GM12878 (cell line): ENCODE results near the gene CYP27A1. TPM values are rescaled to one million over a fixed set of nuclear protein-coding genes. Genes with fewer than 3 reads are reported as not detected.

Experiments used
- ATAC-seq: fragments of 200-7000 bp; cut with Tn5 transposase; 3 replicates; pipeline ENCODE4 v1.9.1; 2020; ENCODE audit warnings: mild to moderate bottlenecking, moderate library complexity
- BruUV-seq: library from RNA; stranded (reverse); fragments of 400-500 nt; replicated peaks from 2 replicates; lab custom pipeline; 2021; lab: Mats Ljungman, UMichigan
- CTCF ChIA-PET: fragments of 300-600 bp; sonication (Branson Sonifier 250); formaldehyde crosslinking; extraction: SDS; loops from one replicate; lab custom pipeline; 2021; ENCODE audit warnings: inconsistent platforms; lab: Yijun Ruan, JAX
- POLR2A ChIA-PET: fragments of 350-600 bp; formaldehyde crosslinking; extraction: SDS; loops from one replicate; lab custom pipeline; 2021; ENCODE audit warnings: inconsistent platforms; lab: Charles Lee
- RAD21 ChIA-PET: fragments of 300-600 bp; sonication (Branson Sonifier 250); formaldehyde crosslinking; loops from one replicate; lab custom pipeline; 2023; ENCODE audit warnings: antibody characterized with exemption; ENCODE audit not compliant: unreplicated experiment; lab: Charles Lee
- SMC1A ChIA-PET: fragments of 300-600 bp; sonication (Branson Sonifier 250); formaldehyde crosslinking; loops from one replicate; lab custom pipeline; 2023; ENCODE audit not compliant: unreplicated experiment, uncharacterized antibody; lab: Charles Lee
- DNase-seq: peaks from one replicate; pipeline ENCODE4 v3.0.0-alpha.2; 2011; ENCODE audit warnings: low read depth, low spot score
- FAIRE-seq: peaks from 3 replicates; lab custom pipeline; 2011; peaks lifted over from hg19 to GRCh38; lab: Jason Lieb, UNC
- H2AFZ ChIP-seq: 2 replicates; pipeline ENCODE4 v1.6.0; 2011; ENCODE audit warnings: low read depth, low read length, control low read depth; ENCODE audit not compliant: control insufficient read depth
- H3K27ac ChIP-seq: 2 replicates; pipeline ENCODE4 v1.5.1; 2011; ENCODE audit warnings: control low read depth; ENCODE audit not compliant: control insufficient read depth, insufficient read depth
- H3K27me3 ChIP-seq, 2 experiments: replicated peaks in 1 of 2; 2 replicates each; pipeline versions ENCODE4 v1.6.0 to v1.6.1; 2011; ENCODE audit warnings: low read length in 1 of 2; ENCODE audit not compliant: control insufficient read depth in 2 of 2, insufficient read depth in 2 of 2
- H3K36me3 ChIP-seq, 2 experiments: 2 replicates each; pipeline ENCODE4 v1.5.1; 2011; ENCODE audit warnings: low read length in 1 of 2; ENCODE audit not compliant: control insufficient read depth in 2 of 2, insufficient read depth in 2 of 2
- H3K4me1 ChIP-seq: 2 replicates; pipeline ENCODE4 v1.6.1; 2011; ENCODE audit warnings: mild to moderate bottlenecking, low read length, moderate library complexity, mixed read lengths; ENCODE audit not compliant: control insufficient read depth, insufficient read depth
- H3K4me2 ChIP-seq: 2 replicates; pipeline ENCODE4 v1.6.0; 2011; ENCODE audit warnings: control low read depth; ENCODE audit not compliant: control insufficient read depth, insufficient read depth
- H3K4me3 ChIP-seq: fragments of 200-600 bp; sonication (generic); 2 replicates; pipeline ENCODE4 v1.5.1; 2016
- H3K79me2 ChIP-seq: 2 replicates; pipeline ENCODE4 v1.6.0; 2011; ENCODE audit warnings: low read length; ENCODE audit not compliant: control insufficient read depth, insufficient read depth
- H3K9ac ChIP-seq: 2 replicates; pipeline ENCODE4 v1.8.0; 2011; ENCODE audit warnings: low read length, control low read depth, mixed read lengths; ENCODE audit not compliant: control insufficient read depth, insufficient read depth
- H3K9me3 ChIP-seq: replicated peaks from 3 replicates; pipeline ENCODE4 v1.5.1; 2011; ENCODE audit warnings: mild to moderate bottlenecking, low read length; ENCODE audit not compliant: control insufficient read depth, insufficient read depth
- H4K20me1 ChIP-seq: 2 replicates; pipeline ENCODE4 v1.6.0; 2011; ENCODE audit not compliant: control insufficient read depth, insufficient read depth
- ASH2L ChIP-seq: fragments of 300-600, 200-600 bp; sonication (generic); IDR thresholded peaks from 2 replicates; pipeline ENCODE4 v1.6.1; 2017; ENCODE audit warnings: low read depth, mild to moderate bottlenecking, borderline replicate concordance
- HCFC1 ChIP-seq: fragments of 150-350 bp; IDR thresholded peaks from 2 replicates; pipeline ENCODE4 v1.6.1; 2014; ENCODE audit warnings: low read length
- YY1 ChIP-seq: IDR thresholded peaks from 2 replicates; pipeline ENCODE4 v1.6.1; 2011; ENCODE audit warnings: low read depth, mild to moderate bottlenecking, low read length
- WGBS: methylation state at CpG from one replicate; pipeline ENCODE4 v1.1.6; 2016; ENCODE audit warnings: low lambda C conversion rate; ENCODE audit not compliant: insufficient replicate concordance, insufficient coverage; ENCODE audit errors: missing lambda C conversion rate; 5-methylcytosine and 5-hydroxymethylcytosine counted together
- in situ Hi-C: fragments of 300-500 bp; cut with MboI; formaldehyde crosslinking; loops from 9 replicates; pipeline ENCODE4 v1.14.3; 2018; ENCODE audit warnings: mixed read lengths
- intact Hi-C: fragments of 100-400 bp; cut with micrococcal nuclease; formaldehyde crosslinking; loops from one replicate; pipeline ENCODE4 v1.14.2; 2022; ENCODE audit not compliant: unreplicated experiment
- polyA plus RNA-seq, 11 experiments: library from polyadenylated mRNA; depleted of rRNA in 4 of 11; unstranded in 6 of 11; stranded (reverse) in 5 of 11; fragments of >200 nt; fragmentation: Nextera tagmentation in 4 of 11; fragmentation: Illumina TruSeq in 1 of 11; extraction: Ambion mirVana in 4 of 11; extraction: Trizol in 1 of 11; gene quantifications; 1 replicate in 1 of 11; 2 replicates in 10 of 11; pipeline versions ENCODE4 v1.2.1 to v1.2.3, GENCODE V29; 2011 to 2016; ENCODE audit warnings: inconsistent platforms in 2 of 11, missing spikeins in 2 of 11, low read depth in 1 of 11
- total RNA-seq, 4 experiments: library from RNA; depleted of rRNA in 3 of 4; stranded (reverse); fragments of >200 nt in 3 of 4; fragmentation: Illumina TruSeq in 1 of 4; extraction: Trizol in 1 of 4; gene quantifications; 2 replicates each; pipeline versions ENCODE4 v1.2.1 to v1.2.3, GENCODE V29; 2013 to 2021
- TF ChIP-seq, protein P1 (sequence below): fragments of 450-650 bp; IDR thresholded peaks from 2 replicates; pipeline ENCODE4 v1.6.1; 2017; ENCODE audit warnings: mild to moderate bottlenecking, low read depth, inconsistent platforms; ENCODE audit not compliant: poor library complexity, severe bottlenecking

Gene CYP27A1
- total and polyA plus RNA-seq, 10 of the 15 experiments (the other 5 are each of a cell fraction or from before 2014, with no cell fraction given): 0.11 to 0.72 (median 0.18) TPM; not detected in 2

DNA sequence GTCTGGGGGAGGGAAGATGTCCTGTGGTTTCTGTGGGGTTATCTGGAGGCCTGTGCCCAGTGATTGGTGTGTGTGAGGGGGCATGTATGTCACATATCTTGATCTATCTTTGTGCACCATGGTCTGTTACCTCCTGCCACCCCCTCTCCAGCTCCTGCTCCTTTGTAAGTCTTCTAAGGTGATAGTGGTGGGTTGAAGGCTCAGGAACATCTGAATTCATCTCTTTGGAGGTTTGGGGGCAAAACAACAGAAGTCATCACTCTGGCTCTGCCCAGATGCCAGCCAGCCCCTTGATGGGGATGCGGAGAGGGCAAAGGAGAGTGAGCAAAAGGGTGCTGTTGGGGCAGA lies 74.9 kb downstream of the CYP27A1 start:
- Histone ChIP-seq H4K20me1 (no peaks in the 10 kb centered on the region), H3K4me2 (no peak overlapping the region), H3K79me2 (no peaks in the 10 kb centered on the region), H3K4me1 (no peaks in the 10 kb centered on the region), H3K9ac (no peak overlapping the region), H3K9me3 (no peaks in the 10 kb centered on the region), H3K27me3 (peaks cover 22 to 40% of the 10 kb centered on the region in 2 experiments), H3K36me3 (no peaks in the 10 kb centered on the region), H3K27ac (no peak overlapping the region), H3K4me3 (no peak overlapping the region), H2AFZ (no peak overlapping the region)
- no TSS peak for BruUV-seq
- in situ Hi-C loops: no loop called here
- RAD21 ChIA-PET: no interaction called here
- 100% methylated on average over 1 of the region's 1 CpG for WGBS
- FAIRE-seq (no peak), ATAC-seq (no peak; the same call in 2 of the 3 replicates), DNase-seq (no peak)
- SMC1A ChIA-PET: interaction anchor here (0.7 to 3.8 kb wide), 2 partner anchors 14 to 41 kb away, joined by 4 to 23 read pairs; no protein-coding TSS in a partner anchor
- CTCF ChIA-PET: interaction anchor here (1.3 to 2.1 kb wide), 2 partner anchors 19 to 41 kb away, joined by 4 to 11 read pairs; no protein-coding TSS in a partner anchor
- TF ChIP-seq, protein P1, sequence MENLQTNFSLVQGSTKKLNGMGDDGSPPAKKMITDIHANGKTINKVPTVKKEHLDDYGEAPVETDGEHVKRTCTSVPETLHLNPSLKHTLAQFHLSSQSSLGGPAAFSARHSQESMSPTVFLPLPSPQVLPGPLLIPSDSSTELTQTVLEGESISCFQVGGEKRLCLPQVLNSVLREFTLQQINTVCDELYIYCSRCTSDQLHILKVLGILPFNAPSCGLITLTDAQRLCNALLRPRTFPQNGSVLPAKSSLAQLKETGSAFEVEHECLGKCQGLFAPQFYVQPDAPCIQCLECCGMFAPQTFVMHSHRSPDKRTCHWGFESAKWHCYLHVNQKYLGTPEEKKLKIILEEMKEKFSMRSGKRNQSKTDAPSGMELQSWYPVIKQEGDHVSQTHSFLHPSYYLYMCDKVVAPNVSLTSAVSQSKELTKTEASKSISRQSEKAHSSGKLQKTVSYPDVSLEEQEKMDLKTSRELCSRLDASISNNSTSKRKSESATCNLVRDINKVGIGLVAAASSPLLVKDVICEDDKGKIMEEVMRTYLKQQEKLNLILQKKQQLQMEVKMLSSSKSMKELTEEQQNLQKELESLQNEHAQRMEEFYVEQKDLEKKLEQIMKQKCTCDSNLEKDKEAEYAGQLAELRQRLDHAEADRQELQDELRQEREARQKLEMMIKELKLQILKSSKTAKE: no peak
- no peak for TF ChIP-seq YY1
- TF ChIP-seq HCFC1: no peak
- no peak for TF ChIP-seq ASH2L
- intact Hi-C loops: no loop called here
- POLR2A ChIA-PET: no interaction called here
